ENCODE data around the gene TP53TG5.

Gene TP53TG5

GRCh38 chr20:45404438-45404837 is 26.3 kb upstream of the TP53TG5 start:
- no peak overlapping the region for H3K4me3 ChIP-seq (ENCODE audit: low read depth, low read length)
- no peaks in the 10 kb centered on the region for H3K79me2 ChIP-seq (ENCODE audit: control insufficient read depth, insufficient read depth, low read length, unreplicated experiment)
- H3K27me3 ChIP-seq (ENCODE audit: insufficient read depth, low read length), result peaks cover 23% of the 10 kb centered on the region; the same call in 1 of the 2 replicates
- H3K4me1 ChIP-seq (ENCODE audit: control insufficient read depth, insufficient read depth, low read length, unreplicated experiment), result peaks cover 4% of the 10 kb centered on the region
- H2AFZ ChIP-seq (ENCODE audit: low read length, unreplicated experiment), result no peak overlapping the region
- H3K36me3 ChIP-seq (ENCODE audit: insufficient read depth, low read length), result no peaks in the 10 kb centered on the region
- H3K27ac ChIP-seq (ENCODE audit: low read depth, low read length), result no peak overlapping the region

- Histone ChIP-seq H3K36me3 (ENCODE audit: insufficient read depth, low read length) (no peaks in the 10 kb centered on the region), H2AFZ (ENCODE audit: low read length, unreplicated experiment) (no peak overlapping the region), H3K4me1 (ENCODE audit: control insufficient read depth, insufficient read depth, low read length, unreplicated experiment) (peaks cover 4% of the 10 kb centered on the region), H3K27ac (ENCODE audit: low read depth, low read length) (no peak overlapping the region), H3K27me3 (ENCODE audit: insufficient read depth, low read length) (peaks cover 23% of the 10 kb centered on the region; the same call in 1 of the 2 replicates), H3K79me2 (ENCODE audit: control insufficient read depth, insufficient read depth, low read length, unreplicated experiment) (no peaks in the 10 kb centered on the region), H3K4me3 (ENCODE audit: low read depth, low read length) (no peak overlapping the region)
Observed at GRCh38 chr20:45402946-45403345, 24.8 kb upstream of the TP53TG5 start.

- H3K27ac ChIP-seq (ENCODE audit: low read depth, low read length), result no peak overlapping the region
- H3K4me3 ChIP-seq (ENCODE audit: low read depth, low read length), result no peak overlapping the region
- H2AFZ ChIP-seq (ENCODE audit: low read length, unreplicated experiment), result no peak overlapping the region
- no peaks in the 10 kb centered on the region for H3K36me3 ChIP-seq (ENCODE audit: insufficient read depth, low read length)
- no peaks in the 10 kb centered on the region for H3K79me2 ChIP-seq (ENCODE audit: control insufficient read depth, insufficient read depth, low read length, unreplicated experiment)
- H3K4me1 ChIP-seq (ENCODE audit: control insufficient read depth, insufficient read depth, low read length, unreplicated experiment), result peaks cover 2% of the 10 kb centered on the region
- peaks cover 3% of the 10 kb centered on the region; the same call in 1 of the 2 replicates for H3K27me3 ChIP-seq (ENCODE audit: insufficient read depth, low read length)
Observed at GRCh38 chr20:45400346-45401031, 22.4 kb upstream of the TP53TG5 start.

- no peak overlapping the region for H3K27ac ChIP-seq (ENCODE audit: low read depth, low read length)
- H3K4me3 ChIP-seq (ENCODE audit: low read depth, low read length), result no peak overlapping the region
- no peaks in the 10 kb centered on the region for H3K79me2 ChIP-seq (ENCODE audit: control insufficient read depth, insufficient read depth, low read length, unreplicated experiment)
- H3K27me3 ChIP-seq (ENCODE audit: insufficient read depth, low read length), result no peaks in the 10 kb centered on the region
- H3K36me3 ChIP-seq (ENCODE audit: insufficient read depth, low read length), result no peaks in the 10 kb centered on the region
- no peak overlapping the region for H2AFZ ChIP-seq (ENCODE audit: low read length, unreplicated experiment)
- no peaks in the 10 kb centered on the region for H3K4me1 ChIP-seq (ENCODE audit: control insufficient read depth, insufficient read depth, low read length, unreplicated experiment)
Observed at GRCh38 chr20:45399018-45399417, 20.9 kb upstream of the TP53TG5 start.

- H3K27ac ChIP-seq (ENCODE audit: low read depth, low read length), result no peak overlapping the region
- no peaks in the 10 kb centered on the region for H3K27me3 ChIP-seq (ENCODE audit: insufficient read depth, low read length)
- H3K4me1 ChIP-seq (ENCODE audit: control insufficient read depth, insufficient read depth, low read length, unreplicated experiment), result no peaks in the 10 kb centered on the region
- no peak overlapping the region for H3K4me3 ChIP-seq (ENCODE audit: low read depth, low read length)
- H3K36me3 ChIP-seq (ENCODE audit: insufficient read depth, low read length), result no peaks in the 10 kb centered on the region
- no peaks in the 10 kb centered on the region for H3K79me2 ChIP-seq (ENCODE audit: control insufficient read depth, insufficient read depth, low read length, unreplicated experiment)
- no peak overlapping the region for H2AFZ ChIP-seq (ENCODE audit: low read length, unreplicated experiment)
Observed at GRCh38 chr20:45395114-45395415, 16.9 kb upstream of the TP53TG5 start.

GRCh38 chr20:45394221-45395113 is 16.3 kb upstream of the TP53TG5 start:
- Histone ChIP-seq H2AFZ (ENCODE audit: low read length, unreplicated experiment) (no peak overlapping the region), H3K79me2 (ENCODE audit: control insufficient read depth, insufficient read depth, low read length, unreplicated experiment) (no peaks in the 10 kb centered on the region), H3K27ac (ENCODE audit: low read depth, low read length) (no peak overlapping the region), H3K27me3 (ENCODE audit: insufficient read depth, low read length) (no peaks in the 10 kb centered on the region), H3K36me3 (ENCODE audit: insufficient read depth, low read length) (no peaks in the 10 kb centered on the region), H3K4me3 (ENCODE audit: low read depth, low read length) (no peak overlapping the region), H3K4me1 (ENCODE audit: control insufficient read depth, insufficient read depth, low read length, unreplicated experiment) (no peaks in the 10 kb centered on the region)

GRCh38 chr20:45392733-45393132 is 14.6 kb upstream of the TP53TG5 start:
- Histone ChIP-seq H3K4me1 (ENCODE audit: control insufficient read depth, insufficient read depth, low read length, unreplicated experiment) (no peaks in the 10 kb centered on the region), H3K27me3 (ENCODE audit: insufficient read depth, low read length) (no peaks in the 10 kb centered on the region), H3K4me3 (ENCODE audit: low read depth, low read length) (no peak overlapping the region), H3K36me3 (ENCODE audit: insufficient read depth, low read length) (no peaks in the 10 kb centered on the region), H2AFZ (ENCODE audit: low read length, unreplicated experiment) (no peak overlapping the region), H3K79me2 (ENCODE audit: control insufficient read depth, insufficient read depth, low read length, unreplicated experiment) (no peaks in the 10 kb centered on the region), H3K27ac (ENCODE audit: low read depth, low read length) (no peak overlapping the region)

GRCh38 chr20:45391559-45391958 is 13.4 kb upstream of the TP53TG5 start:
- H3K4me1 ChIP-seq (ENCODE audit: control insufficient read depth, insufficient read depth, low read length, unreplicated experiment), result no peaks in the 10 kb centered on the region
- no peak overlapping the region for H3K4me3 ChIP-seq (ENCODE audit: low read depth, low read length)
- H3K27ac ChIP-seq (ENCODE audit: low read depth, low read length), result no peak overlapping the region
- no peaks in the 10 kb centered on the region for H3K36me3 ChIP-seq (ENCODE audit: insufficient read depth, low read length)
- H3K27me3 ChIP-seq (ENCODE audit: insufficient read depth, low read length), result no peaks in the 10 kb centered on the region
- no peak overlapping the region for H2AFZ ChIP-seq (ENCODE audit: low read length, unreplicated experiment)
- H3K79me2 ChIP-seq (ENCODE audit: control insufficient read depth, insufficient read depth, low read length, unreplicated experiment), result no peaks in the 10 kb centered on the region

GRCh38 chr20:45390931-45391330 is 12.8 kb upstream of the TP53TG5 start:
- H3K27ac ChIP-seq (ENCODE audit: low read depth, low read length), result no peak overlapping the region
- H3K36me3 ChIP-seq (ENCODE audit: insufficient read depth, low read length), result no peaks in the 10 kb centered on the region
- no peak overlapping the region for H3K4me3 ChIP-seq (ENCODE audit: low read depth, low read length)
- no peaks in the 10 kb centered on the region for H3K4me1 ChIP-seq (ENCODE audit: control insufficient read depth, insufficient read depth, low read length, unreplicated experiment)
- no peak overlapping the region for H2AFZ ChIP-seq (ENCODE audit: low read length, unreplicated experiment)
- H3K27me3 ChIP-seq (ENCODE audit: insufficient read depth, low read length), result no peaks in the 10 kb centered on the region
- H3K79me2 ChIP-seq (ENCODE audit: control insufficient read depth, insufficient read depth, low read length, unreplicated experiment), result no peaks in the 10 kb centered on the region

GRCh38 chr20:45387274-45387673 is 9.1 kb upstream of the TP53TG5 start:
- no peak overlapping the region for H3K27ac ChIP-seq (ENCODE audit: low read depth, low read length)
- H2AFZ ChIP-seq (ENCODE audit: low read length, unreplicated experiment), result no peak overlapping the region
- H3K79me2 ChIP-seq (ENCODE audit: control insufficient read depth, insufficient read depth, low read length, unreplicated experiment), result no peaks in the 10 kb centered on the region
- H3K4me3 ChIP-seq (ENCODE audit: low read depth, low read length), result no peak overlapping the region
- peaks cover 10% of the 10 kb centered on the region for H3K4me1 ChIP-seq (ENCODE audit: control insufficient read depth, insufficient read depth, low read length, unreplicated experiment)
- no peaks in the 10 kb centered on the region for H3K36me3 ChIP-seq (ENCODE audit: insufficient read depth, low read length)
- no peaks in the 10 kb centered on the region for H3K27me3 ChIP-seq (ENCODE audit: insufficient read depth, low read length)

- Histone ChIP-seq H3K27ac (ENCODE audit: low read depth, low read length) (no peak overlapping the region), H3K27me3 (ENCODE audit: insufficient read depth, low read length) (no peaks in the 10 kb centered on the region), H3K4me1 (ENCODE audit: control insufficient read depth, insufficient read depth, low read length, unreplicated experiment) (peaks cover 5% of the 10 kb centered on the region), H3K36me3 (ENCODE audit: insufficient read depth, low read length) (no peaks in the 10 kb centered on the region), H2AFZ (ENCODE audit: low read length, unreplicated experiment) (no peak overlapping the region), H3K4me3 (ENCODE audit: low read depth, low read length) (no peak overlapping the region), H3K79me2 (ENCODE audit: control insufficient read depth, insufficient read depth, low read length, unreplicated experiment) (no peaks in the 10 kb centered on the region)
Observed at GRCh38 chr20:45377269-45377668, 856 bp downstream of the TP53TG5 start.
